ENCODE measurements around the gene ABCA7.

Gene ABCA7

GRCh38 chr19:1041272-1041834 is 1.4 kb downstream of the ABCA7 start:
- no peak for DNase-seq

- DNase-seq = no peak
Measured at GRCh38 chr19:1041835-1042685, 2.2 kb downstream of the ABCA7 start.

GRCh38 chr19:1042689-1043511 is 3.0 kb downstream of the ABCA7 start:
- no peak for DNase-seq

GRCh38 chr19:1045247-1045603 is 5.3 kb downstream of the ABCA7 start:
- DNase-seq = peak; percentile 46

- DNase-seq = no peak
Measured at GRCh38 chr19:1046117-1046626, 6.3 kb downstream of the ABCA7 start.

GRCh38 chr19:1046836-1047695 is 7.2 kb downstream of the ABCA7 start:
- DNase-seq = no peak

GRCh38 chr19:1047696-1048147 is 7.8 kb downstream of the ABCA7 start:
- DNase-seq = no peak

- DNase-seq = no peak
Measured at GRCh38 chr19:1049106-1049505, 9.2 kb downstream of the ABCA7 start.

GRCh38 chr19:1049800-1050199 is 9.9 kb downstream of the ABCA7 start:
- no peak for DNase-seq

- DNase-seq = no peak
Measured at GRCh38 chr19:1050989-1051788, 11.3 kb downstream of the ABCA7 start.

GRCh38 chr19:1051791-1052190 is 11.9 kb downstream of the ABCA7 start:
- no peak for DNase-seq

GRCh38 chr19:1052349-1052975 is 12.6 kb downstream of the ABCA7 start:
- DNase-seq = no peak

GRCh38 chr19:1053176-1054101 is 13.5 kb downstream of the ABCA7 start:
- DNase-seq = no peak

- no peak for DNase-seq
Measured at GRCh38 chr19:1054102-1055027, 14.5 kb downstream of the ABCA7 start.

GRCh38 chr19:1055028-1055425 is 15.1 kb downstream of the ABCA7 start:
- DNase-seq = no peak

- DNase-seq = no peak
Measured at GRCh38 chr19:1055886-1056620, 16.1 kb downstream of the ABCA7 start.

- peak; percentile 41 for DNase-seq
Measured at GRCh38 chr19:1057176-1057855, 17.4 kb downstream of the ABCA7 start.

Measured in suppressor macrophage treated with lipopolysaccharide for 4 hours (primary cell).